CD14-positive monocyte (primary cell): Measurements from ENCODE around the gene PPM1F. TPM values are rescaled to one million over a fixed set of nuclear protein-coding genes. Genes with fewer than 3 reads are reported as not detected.
A peak's percentile ranks its signal among the peaks of the same experiment; 100 is the strongest.
"Not testable (repeated sequence)": the region's sequence is repeated elsewhere in the genome, so short reads cannot be mapped to it uniquely, and the experiment has no call there.

ENCODE experiments used
- DNase-seq, 3 donors: peaks; one replicate each; pipeline ENCODE4 v3.0.0-alpha.2; 2011 to 2022
- H2AFZ ChIP-seq: 2 replicates; pipeline ENCODE4 v1.6.0; 2012; ENCODE audit warnings: mild to moderate bottlenecking, low read depth, low read length, inconsistent platforms; ENCODE audit not compliant: insufficient read depth, poor library complexity, severe bottlenecking
- H3K27ac ChIP-seq, 2 donors: 1 replicate in 1 of 2; 2 replicates in 1 of 2; pipeline ENCODE4 v1.5.1; 2012 to 2013; ENCODE audit warnings: low read length in 2 of 2, control low read depth in 1 of 2, inconsistent platforms in 1 of 2, low read depth in 1 of 2, mild to moderate bottlenecking in 1 of 2
- H3K27me3 ChIP-seq, 2 donors: one replicate each; pipeline versions ENCODE4 v1.6.0 to v1.6.1; 2011 to 2013; ENCODE audit warnings: low read length in 2 of 2; ENCODE audit not compliant: control insufficient read depth in 2 of 2, insufficient read depth in 2 of 2
- H3K36me3 ChIP-seq, 2 donors: replicated peaks in 1 of 2; 1 replicate in 1 of 2; 2 replicates in 1 of 2; pipeline versions ENCODE4 v1.5.1 to v1.6.1; 2012 to 2013; ENCODE audit warnings: low read length in 2 of 2, control low read depth in 1 of 2, inconsistent platforms in 1 of 2, mild to moderate bottlenecking in 1 of 2; ENCODE audit not compliant: insufficient read depth in 2 of 2, control insufficient read depth in 1 of 2
- H3K4me1 ChIP-seq, 2 donors: 1 replicate in 1 of 2; 2 replicates in 1 of 2; pipeline versions ENCODE4 v1.5.1 to v1.6.1; 2012 to 2013; ENCODE audit warnings: low read length in 2 of 2, control low read depth in 1 of 2, inconsistent platforms in 1 of 2, mild to moderate bottlenecking in 1 of 2, moderate library complexity in 1 of 2; ENCODE audit not compliant: insufficient read depth in 2 of 2, control insufficient read depth in 1 of 2
- H3K4me2 ChIP-seq: replicated peaks from 2 replicates; pipeline ENCODE3; 2012; ENCODE audit warnings: low read length, moderate library complexity, mild to moderate bottlenecking; ENCODE audit not compliant: poor library complexity, severe bottlenecking; ENCODE audit errors: extremely low read depth
- H3K4me3 ChIP-seq, 3 experiments: fragments of 200-600 bp in 1 of 3; sonication (generic) in 1 of 3; replicated peaks in 1 of 3; 1 replicate in 2 of 3; 2 replicates in 1 of 3; pipeline ENCODE4 v1.5.1; 2011 to 2013; ENCODE audit warnings: low read length in 3 of 3, mild to moderate bottlenecking in 3 of 3, control low read depth in 2 of 3, low read depth in 2 of 3, inconsistent platforms in 1 of 3, moderate library complexity in 1 of 3
- H3K79me2 ChIP-seq: 2 replicates; pipeline ENCODE4 v1.6.0; 2012; ENCODE audit warnings: mild to moderate bottlenecking, control low read depth, inconsistent platforms, low read length, moderate library complexity; ENCODE audit not compliant: insufficient read depth
- H3K9ac ChIP-seq: 2 replicates; pipeline ENCODE4 v1.6.0; 2017; ENCODE audit warnings: low read length, mild to moderate bottlenecking; ENCODE audit not compliant: insufficient read depth, poor library complexity, severe bottlenecking
- H3K9me3 ChIP-seq, 2 donors: replicated peaks in 1 of 2; 1 replicate in 1 of 2; 2 replicates in 1 of 2; pipeline versions ENCODE4 v1.5.1 to v1.6.1; 2012 to 2013; ENCODE audit warnings: low read length in 2 of 2, control low read depth in 1 of 2; ENCODE audit not compliant: control insufficient read depth in 1 of 2, insufficient read depth in 1 of 2
- H4K20me1 ChIP-seq: 2 replicates; pipeline ENCODE4 v1.6.0; 2012; ENCODE audit warnings: mild to moderate bottlenecking, low read length, control low read depth, moderate library complexity; ENCODE audit not compliant: insufficient read depth
- H3K27ac Mint-ChIP-seq, 7 donors: one replicate each; pipeline ENCODE4 v1.8.0; 2020; ENCODE audit warnings: mild to moderate bottlenecking in 7 of 7, mixed read lengths in 7 of 7, moderate library complexity in 6 of 7, inconsistent platforms in 2 of 7
- H3K27me3 Mint-ChIP-seq, 3 donors: one replicate each; pipeline ENCODE4 v1.8.0; 2021 to 2022; ENCODE audit warnings: low read depth in 3 of 3, mild to moderate bottlenecking in 3 of 3, mixed read lengths in 3 of 3, moderate library complexity in 3 of 3, inconsistent platforms in 1 of 3
- H3K36me3 Mint-ChIP-seq, 2 donors: one replicate each; pipeline ENCODE4 v1.8.0; 2020; ENCODE audit warnings: mixed read lengths in 2 of 2, inconsistent platforms in 1 of 2, mild to moderate bottlenecking in 1 of 2
- H3K4me1 Mint-ChIP-seq: one replicate; pipeline ENCODE4 v1.8.0; 2020; ENCODE audit warnings: mild to moderate bottlenecking, mixed read lengths
- H3K4me3 Mint-ChIP-seq, 2 donors: one replicate each; pipeline ENCODE4 v1.8.0; 2020; ENCODE audit warnings: mild to moderate bottlenecking in 2 of 2, mixed read lengths in 2 of 2, moderate library complexity in 1 of 2
- H3K9me3 Mint-ChIP-seq, 7 donors: one replicate each; pipeline ENCODE4 v1.8.0; 2020 to 2022; ENCODE audit warnings: mixed read lengths in 7 of 7, mild to moderate bottlenecking in 6 of 7, moderate library complexity in 6 of 7, inconsistent platforms in 2 of 7
- WGBS: methylation state at CpG from one replicate; pipeline ENCODE4 v1.1.5; 2013; ENCODE audit warnings: missing lambda C conversion rate; ENCODE audit not compliant: insufficient coverage; 5-methylcytosine and 5-hydroxymethylcytosine counted together
- intact Hi-C, 2 donors: fragments of 100-400 bp; cut with micrococcal nuclease; formaldehyde crosslinking; loops; one replicate each; pipeline versions ENCODE4 v1.15.0 to v1.15.1; 2023
- polyA plus RNA-seq, 3 donors: library from polyadenylated mRNA; depleted of rRNA in 1 of 3; unstranded in 2 of 3; stranded (reverse) in 1 of 3; fragments of 300-500 nt in 2 of 3; fragments of >200 nt in 1 of 3; fragmentation: Illumina TruSeq in 2 of 3; gene quantifications; 1 replicate in 2 of 3; 2 replicates in 1 of 3; pipeline ENCODE4 v1.2.3, GENCODE V29; 2012 to 2021
- TF ChIP-seq, protein P1 (sequence below): fragments of 200-600 bp; IDR thresholded peaks from one replicate; pipeline ENCODE4 v1.8.0; 2022; ENCODE audit warnings: antibody characterized with exemption, mild to moderate bottlenecking

Gene PPM1F
- polyA plus RNA-seq, 3 donors: 28.8 to 95.0 (median 37.2) TPM

DNA sequence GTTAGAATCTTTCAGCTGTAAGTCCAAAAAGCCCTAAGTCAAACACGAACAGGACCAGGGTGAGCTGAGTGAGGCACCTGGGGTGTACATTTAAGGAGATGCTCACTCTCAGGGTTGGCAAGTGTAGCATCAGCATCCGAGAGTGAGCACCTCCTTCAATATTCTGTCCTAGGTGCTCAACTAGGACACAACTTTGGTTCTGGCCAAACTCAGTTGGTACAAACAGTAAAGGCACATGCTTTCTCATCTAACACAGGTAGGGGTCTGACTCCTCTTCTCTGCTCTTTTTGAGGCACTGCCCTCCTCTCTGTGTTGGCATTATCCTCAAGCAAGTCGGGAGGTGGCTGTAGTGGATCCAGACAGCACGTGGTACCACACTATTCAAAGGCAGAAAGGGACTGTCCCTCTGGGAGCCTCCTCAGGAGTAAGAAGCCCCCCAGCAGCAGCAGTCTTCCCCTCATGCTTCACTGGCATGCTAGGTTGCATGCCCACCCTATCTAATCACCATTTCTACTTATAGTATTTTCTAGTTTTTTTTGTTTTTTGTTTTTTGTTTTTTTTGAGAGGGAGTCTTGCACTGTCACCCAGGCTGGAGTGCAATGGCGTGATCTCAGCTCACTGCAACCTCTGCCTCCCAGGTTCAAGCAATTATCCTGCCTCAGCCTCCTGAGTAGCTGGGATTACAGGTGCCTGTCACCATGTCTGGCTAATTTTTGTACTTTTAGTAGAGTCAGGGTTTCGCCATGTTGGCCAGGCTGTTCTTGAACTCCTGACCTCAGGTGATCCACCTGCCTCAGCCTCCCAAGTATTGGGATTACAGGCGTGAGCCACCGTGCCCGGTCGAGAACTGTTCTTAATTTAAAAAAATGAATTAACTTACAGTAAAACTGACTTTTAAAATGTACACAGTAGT is 70.6 kb downstream of the PPM1F start:
- WGBS: 98% methylated on average over 4 of the region's 10 CpGs
- peaks cover 0 to 3% (median 1%) of the 10 kb centered on the region in 7 donors for H3K9me3 Mint-ChIP-seq
- TF ChIP-seq, protein P1, sequence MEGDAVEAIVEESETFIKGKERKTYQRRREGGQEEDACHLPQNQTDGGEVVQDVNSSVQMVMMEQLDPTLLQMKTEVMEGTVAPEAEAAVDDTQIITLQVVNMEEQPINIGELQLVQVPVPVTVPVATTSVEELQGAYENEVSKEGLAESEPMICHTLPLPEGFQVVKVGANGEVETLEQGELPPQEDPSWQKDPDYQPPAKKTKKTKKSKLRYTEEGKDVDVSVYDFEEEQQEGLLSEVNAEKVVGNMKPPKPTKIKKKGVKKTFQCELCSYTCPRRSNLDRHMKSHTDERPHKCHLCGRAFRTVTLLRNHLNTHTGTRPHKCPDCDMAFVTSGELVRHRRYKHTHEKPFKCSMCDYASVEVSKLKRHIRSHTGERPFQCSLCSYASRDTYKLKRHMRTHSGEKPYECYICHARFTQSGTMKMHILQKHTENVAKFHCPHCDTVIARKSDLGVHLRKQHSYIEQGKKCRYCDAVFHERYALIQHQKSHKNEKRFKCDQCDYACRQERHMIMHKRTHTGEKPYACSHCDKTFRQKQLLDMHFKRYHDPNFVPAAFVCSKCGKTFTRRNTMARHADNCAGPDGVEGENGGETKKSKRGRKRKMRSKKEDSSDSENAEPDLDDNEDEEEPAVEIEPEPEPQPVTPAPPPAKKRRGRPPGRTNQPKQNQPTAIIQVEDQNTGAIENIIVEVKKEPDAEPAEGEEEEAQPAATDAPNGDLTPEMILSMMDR: no peak
- Histone ChIP-seq H3K9ac (no peak overlapping the region), H4K20me1 (no peaks in the 10 kb centered on the region), H3K4me2 (no peak overlapping the region), H3K27me3 (no peaks in the 10 kb centered on the region), H3K27ac (no peak overlapping the region), H3K4me1 (peaks cover 0 to under 1% of the 10 kb centered on the region in 2 donors), H3K4me3 (no peak overlapping the region), H2AFZ (no peak overlapping the region), H3K79me2 (no peaks in the 10 kb centered on the region), H3K36me3 (no peaks in the 10 kb centered on the region), H3K9me3 (no peaks in the 10 kb centered on the region)
- intact Hi-C loops: no loop called here
- H3K27ac Mint-ChIP-seq: no peak overlapping the region
- no peak for DNase-seq
- peaks cover 3% of the 10 kb centered on the region for H3K4me1 Mint-ChIP-seq
- H3K27me3 Mint-ChIP-seq: peaks cover 1 to 8% (median 3%) of the 10 kb centered on the region in 3 donors
- no peak overlapping the region for H3K4me3 Mint-ChIP-seq
- H3K36me3 Mint-ChIP-seq: no peaks in the 10 kb centered on the region

DNA sequence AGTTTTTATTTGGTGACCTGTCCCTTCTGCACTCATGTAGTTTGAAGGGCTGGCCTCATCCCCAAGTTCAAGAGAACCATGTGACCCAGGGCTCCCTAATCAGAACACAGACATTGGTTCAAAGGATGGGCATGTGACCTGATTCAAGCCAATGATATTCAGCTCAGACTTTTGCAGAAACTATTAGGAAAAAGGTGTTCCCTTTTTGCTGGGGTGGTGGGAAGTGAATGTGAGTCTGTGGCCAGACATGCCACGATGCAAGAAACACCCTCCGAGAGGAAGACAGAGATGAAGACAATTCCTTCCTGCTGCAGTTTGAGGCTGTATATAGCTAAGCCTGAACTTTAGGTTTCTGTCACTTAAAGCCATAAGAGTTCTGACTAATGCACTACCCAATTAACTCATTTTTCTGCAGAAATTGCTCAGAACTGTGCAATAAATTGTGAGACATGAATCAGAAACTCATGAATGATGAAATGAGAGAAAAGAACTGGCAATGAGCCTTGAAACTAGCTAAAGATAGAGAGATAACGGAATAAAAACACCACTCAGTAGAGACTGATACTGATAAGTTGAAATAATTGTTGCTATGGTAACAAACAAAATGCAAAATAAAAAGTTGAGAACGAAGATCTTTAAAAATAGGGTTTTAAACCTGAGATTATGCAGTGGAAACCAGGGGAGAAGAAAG is 76.0 kb downstream of the PPM1F start:
- peaks cover 11% of the 10 kb centered on the region for H3K4me1 Mint-ChIP-seq
- H3K27me3 ChIP-seq: no peaks in the 10 kb centered on the region
- H3K4me2 ChIP-seq: peak overlapping the region; percentile 43
- H3K36me3 ChIP-seq: no peaks in the 10 kb centered on the region
- H4K20me1 ChIP-seq: no peaks in the 10 kb centered on the region
- peak overlapping the region in 1 of 2 donors; percentile 64 for H3K4me3 Mint-ChIP-seq
- peak overlapping the region; percentile 4 to 37 for H3K27ac ChIP-seq
- H3K27me3 Mint-ChIP-seq: peaks cover 0 to 6% (median 1%) of the 10 kb centered on the region in 3 donors
- peaks cover 7 to 14% of the 10 kb centered on the region in 2 donors for H3K4me1 ChIP-seq
- peak; percentile 38 to 58 (median 57) for DNase-seq
- peaks cover 0 to 5% (median 0%) of the 10 kb centered on the region in 7 donors for H3K9me3 Mint-ChIP-seq
- peak overlapping the region; percentile 16 to 77 (median 51) for H3K27ac Mint-ChIP-seq
- no peaks in the 10 kb centered on the region for H3K9me3 ChIP-seq
- no peaks in the 10 kb centered on the region for H3K36me3 Mint-ChIP-seq
- H3K9ac ChIP-seq: no peak overlapping the region
- TF ChIP-seq, protein P1: no peak
- WGBS: no CpG with 5 or more reads among the region's 4 CpGs
- H2AFZ ChIP-seq: no peak overlapping the region
- H3K79me2 ChIP-seq: no peaks in the 10 kb centered on the region
- intact Hi-C loops: no loop called here
- peak overlapping the region in 1 of 3 experiments; percentile 6 for H3K4me3 ChIP-seq

DNA sequence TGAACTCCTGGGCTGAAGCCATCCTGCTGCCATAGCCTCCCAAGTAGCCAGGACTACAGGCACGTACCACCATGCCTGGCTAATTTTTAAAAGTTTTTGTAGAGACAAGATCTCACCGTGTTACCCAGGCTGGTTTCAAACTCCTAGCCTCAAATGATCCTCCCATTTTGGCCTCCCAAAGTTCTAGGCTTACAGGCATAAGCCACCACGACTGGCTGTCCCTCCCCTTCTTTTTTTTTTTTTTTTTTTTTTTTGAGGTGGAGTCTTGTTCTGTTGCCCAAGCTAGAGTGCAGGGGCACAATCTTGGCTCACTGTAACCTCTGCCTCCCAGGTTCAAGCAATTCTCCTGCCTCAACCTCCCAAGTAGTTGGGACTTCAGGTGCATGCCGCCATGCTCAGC is 77.7 kb downstream of the PPM1F start:
- not testable (repeated sequence) for H3K9me3 ChIP-seq, H3K4me2 ChIP-seq, H3K27me3 Mint-ChIP-seq, H4K20me1 ChIP-seq, DNase-seq, H3K36me3 ChIP-seq, H3K9me3 Mint-ChIP-seq, H3K27ac Mint-ChIP-seq, H3K27me3 ChIP-seq, H3K36me3 Mint-ChIP-seq, H3K79me2 ChIP-seq, H3K4me3 Mint-ChIP-seq, H3K27ac ChIP-seq, H3K9ac ChIP-seq, H2AFZ ChIP-seq, H3K4me3 ChIP-seq
- 80% methylated on average over 1 of the region's 4 CpGs for WGBS
- intact Hi-C loops: loop anchor here in 1 of 2 donors (5.0 kb wide), 1 partner anchor 62 kb away; no protein-coding TSS in a partner anchor
- H3K4me1 Mint-ChIP-seq: peaks cover 11% of the 10 kb centered on the region
- peaks cover 7 to 14% of the 10 kb centered on the region in 2 donors for H3K4me1 ChIP-seq
